Neural progenitor cell (in vitro differentiated cells): ENCODE results near the gene ADGRL1.

Source experiments
- CTCF ChIP-seq: fragments of 200-600 bp; sonication (generic); IDR thresholded peaks from 2 replicates; pipeline ENCODE4 v1.5.1; 2017; ENCODE audit warnings: antibody characterized with exemption, mild to moderate bottlenecking
- EZH2 ChIP-seq: fragments of 200-600 bp; sonication (generic); IDR thresholded peaks from 2 replicates; pipeline ENCODE4 v1.6.1; 2017; ENCODE audit warnings: antibody characterized with exemption, mild to moderate bottlenecking, moderate library complexity
- EZH2phosphoT487 ChIP-seq: fragments of 200-600 bp; sonication (generic); IDR thresholded peaks from 2 replicates; pipeline ENCODE4 v1.6.1; 2017; ENCODE audit warnings: antibody characterized with exemption

DNA sequence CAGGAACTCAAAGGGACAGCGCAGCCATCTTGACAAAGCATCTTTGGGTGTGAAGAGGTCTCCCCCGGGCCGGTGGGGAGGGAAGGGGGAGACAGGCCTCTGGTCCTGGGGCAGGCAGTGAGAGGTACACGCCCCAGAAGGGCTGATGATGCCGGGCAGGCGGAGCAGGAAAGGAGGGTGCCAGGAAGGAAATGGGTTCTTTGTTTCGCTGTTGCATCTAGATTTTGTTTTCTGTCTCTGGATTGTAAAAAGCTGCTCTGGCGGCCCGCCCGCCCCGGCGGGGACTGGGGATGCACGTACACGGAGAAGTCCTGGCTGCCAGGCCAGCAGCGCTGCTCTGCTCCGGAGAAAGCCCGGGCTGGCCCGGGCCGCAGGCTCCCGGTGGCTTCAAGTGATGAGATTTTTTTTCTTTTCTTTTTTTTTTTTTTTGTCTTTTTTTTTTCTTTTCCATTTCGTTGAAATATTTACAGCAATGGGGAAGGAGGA is 56.4 kb downstream of the ADGRL1 start:
- no peak for TF ChIP-seq CTCF
- TF ChIP-seq EZH2, result no peak
- no peak for TF ChIP-seq EZH2phosphoT487
